K562 (cell line): ENCODE results near the gene HSD11B1L. TPM values are rescaled to one million over a fixed set of nuclear protein-coding genes. Genes with fewer than 3 reads are reported as not detected.
A peak's percentile ranks its signal among the peaks of the same experiment; 100 is the strongest.

Experiments
- CREM ChIP-seq: IDR thresholded peaks from 2 replicates; pipeline ENCODE4 v1.6.1; 2014; ENCODE audit warnings: antibody characterized with exemption, low read depth
- ELK1 ChIP-seq: sonication (generic); formaldehyde crosslinking; IDR thresholded peaks from 2 replicates; pipeline ENCODE4 v1.8.1; 2022; ENCODE audit warnings: missing genetic modification reagents
- ESRRB ChIP-seq: fragments of 250-450 bp; sonication (Bioruptor Pico); IDR thresholded peaks from 2 replicates; pipeline ENCODE4 v1.5.0; 2020; ENCODE audit warnings: mild to moderate bottlenecking, moderate library complexity, borderline replicate concordance
- FOSL1 ChIP-seq: fragments of 200-800 bp; sonication (Bioruptor generic); conservative IDR thresholded peaks from 2 replicates; pipeline ENCODE4 v1.6.1; 2016; ENCODE audit warnings: missing genetic modification characterization, missing compliant biosample characterization
- FOXM1 ChIP-seq, 2 experiments: fragments of 450-650 bp in 1 of 2; sonication (generic) in 1 of 2; formaldehyde crosslinking in 1 of 2; IDR thresholded peaks; 2 replicates each; pipeline versions ENCODE4 v1.6.1 to v1.9.0; 2017 to 2022; ENCODE audit warnings: low read depth in 2 of 2, mild to moderate bottlenecking in 2 of 2, missing genetic modification reagents in 1 of 2, moderate library complexity in 1 of 2
- HDAC1 ChIP-seq, 2 experiments: fragments of 450-650 bp; IDR thresholded peaks; 2 replicates each; pipeline ENCODE4 v1.6.1; 2016 to 2017; ENCODE audit warnings: inconsistent platforms in 1 of 2, mild to moderate bottlenecking in 1 of 2, moderate library complexity in 1 of 2
- HNRNPUL1 ChIP-seq: fragments of 200-400 bp; formaldehyde crosslinking; IDR thresholded peaks from 2 replicates; pipeline ENCODE4 v1.6.1; 2017; ENCODE audit warnings: low read length
- IRF9 ChIP-seq: fragments of 450-650 bp; IDR thresholded peaks from 2 replicates; pipeline ENCODE4 v1.6.1; 2016; ENCODE audit warnings: missing biosample characterization, missing genetic modification characterization
- MTA2 ChIP-seq: fragments of 450-650 bp; IDR thresholded peaks from 2 replicates; pipeline ENCODE4 v1.6.1; 2016; ENCODE audit warnings: low read depth
- MTA3 ChIP-seq: fragments of 450-650 bp; formaldehyde crosslinking; IDR thresholded peaks from 2 replicates; pipeline ENCODE4 v1.6.1; 2017; ENCODE audit warnings: mild to moderate bottlenecking, borderline replicate concordance
- NEUROD1 ChIP-seq: fragments of 150-350 bp; IDR thresholded peaks from 2 replicates; pipeline ENCODE4 v1.6.1; 2014; ENCODE audit warnings: borderline replicate concordance, low read length, low read depth; ENCODE audit not compliant: partially characterized antibody
- PCBP1 ChIP-seq: fragments of 200-400 bp; formaldehyde crosslinking; IDR thresholded peaks from 2 replicates; pipeline ENCODE4 v1.6.1; 2018; ENCODE audit warnings: mild to moderate bottlenecking, low read depth, low read length; ENCODE audit not compliant: poor library complexity, severe bottlenecking
- SMAD3 ChIP-seq: fragments of 450-650 bp; formaldehyde crosslinking; conservative IDR thresholded peaks from 2 replicates; pipeline ENCODE4 v1.4.0; 2020; ENCODE audit warnings: mild to moderate bottlenecking
- ZFP36 ChIP-seq: fragments of 150-350 bp; IDR thresholded peaks from 2 replicates; pipeline ENCODE4 v1.6.1; 2018; ENCODE audit warnings: low read length, low read depth; ENCODE audit not compliant: partially characterized antibody
- ZNF23 ChIP-seq: fragments of 250-450 bp; sonication (Bioruptor Pico); IDR thresholded peaks from 2 replicates; pipeline ENCODE4 v1.4.0; 2020; ENCODE audit warnings: mild to moderate bottlenecking
- ZNF507 ChIP-seq: conservative IDR thresholded peaks from 2 replicates; pipeline ENCODE4 v1.6.1; 2017; ENCODE audit warnings: missing genetic modification characterization, missing compliant biosample characterization
- polyA plus RNA-seq, 8 experiments: library from polyadenylated mRNA; depleted of rRNA in 4 of 8; stranded (reverse) in 5 of 8; unstranded in 3 of 8; fragments of >200 nt; fragmentation: Nextera tagmentation in 2 of 8; fragmentation: Illumina TruSeq in 1 of 8; extraction: Ambion mirVana in 2 of 8; extraction: Trizol in 1 of 8; gene quantifications; 2 replicates each; pipeline versions ENCODE4 v1.2.1 to v1.2.3, GENCODE V29; 2011 to 2014; ENCODE audit warnings: inconsistent platforms in 1 of 8, missing spikeins in 1 of 8
- total RNA-seq, 7 experiments: library from RNA; depleted of rRNA in 6 of 7; stranded (reverse); fragments of >200 nt in 6 of 7; fragmentation: Illumina TruSeq in 2 of 7; extraction: Trizol in 2 of 7; gene quantifications; 2 replicates each; pipeline versions ENCODE4 v1.2.1 to v1.2.3, GENCODE V29; 2011 to 2021; ENCODE audit warnings: low replicate concordance in 1 of 7
- TF ChIP-seq, protein P1 (sequence below): sonication (generic); formaldehyde crosslinking; IDR thresholded peaks from 2 replicates; pipeline ENCODE4 v1.8.0; 2022; ENCODE audit warnings: mild to moderate bottlenecking, missing genetic modification reagents, borderline replicate concordance
- TF ChIP-seq, protein P2 (sequence below): fragments of 250-450 bp; sonication (Bioruptor Pico); IDR thresholded peaks from 2 replicates; pipeline ENCODE4 v1.4.0; 2020; ENCODE audit warnings: mild to moderate bottlenecking, moderate library complexity, borderline replicate concordance
- TF ChIP-seq, protein P3 (sequence below): sonication (generic); formaldehyde crosslinking; IDR thresholded peaks from 2 replicates; pipeline ENCODE4 v1.8.0; 2022; ENCODE audit warnings: missing genetic modification reagents, mild to moderate bottlenecking, borderline replicate concordance

Gene HSD11B1L
- total and polyA plus RNA-seq, 9 of the 15 experiments (the other 6 are each of a cell fraction or from before 2014, with no cell fraction given), result 0.31 to 7.7 (median 2.3) TPM

DNA sequence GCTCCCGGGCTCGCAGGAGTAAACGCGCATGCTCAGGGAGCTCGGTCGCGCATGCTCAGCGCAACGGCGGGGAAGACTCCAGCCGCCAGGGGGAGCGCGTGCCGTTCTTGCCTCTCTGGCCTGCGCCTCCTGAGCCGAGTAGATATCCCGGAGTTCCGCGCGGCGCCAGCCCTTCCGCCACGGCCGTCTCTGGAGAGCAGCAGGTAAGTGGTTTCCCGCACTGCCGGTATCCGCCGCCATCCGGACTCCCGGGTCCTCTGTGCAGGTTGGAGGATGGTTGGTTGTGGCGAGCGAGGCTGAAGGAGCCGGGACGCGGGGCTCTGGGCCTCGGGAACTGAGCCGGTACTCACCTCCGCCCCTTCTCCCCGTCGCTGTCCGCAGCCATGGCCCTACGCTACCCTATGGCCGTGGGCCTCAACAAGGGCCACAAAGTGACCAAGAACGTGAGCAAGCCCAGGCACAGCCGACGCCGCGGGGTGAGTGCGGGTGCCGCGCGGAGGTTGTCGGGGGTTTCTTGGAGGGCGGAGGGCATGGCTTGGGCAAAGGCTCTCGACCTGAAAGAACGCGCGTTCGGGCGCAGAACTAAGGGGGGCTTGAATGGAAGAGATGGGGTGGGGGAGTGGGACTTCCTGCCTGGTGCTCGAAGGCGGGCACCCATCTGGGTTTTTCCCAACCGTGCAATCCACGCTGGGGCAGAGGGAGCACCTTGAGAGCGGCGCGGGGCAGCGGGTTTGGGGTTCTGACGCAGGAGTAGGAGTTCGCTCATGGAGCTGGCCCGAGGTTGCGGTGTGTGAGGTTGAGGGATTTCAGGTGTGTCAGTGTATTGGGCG lies 9.5 kb downstream of the HSD11B1L start, which contains the start of gene RPL36 (continued):
- TF ChIP-seq ELK1 (CRISPR knock-in tag), result no peak
- no peak for TF ChIP-seq ESRRB (CRISPR knock-in tag)
- TF ChIP-seq SMAD3 (CRISPR knock-in tag), result peak; percentile 60; the same call in 1 of the 2 replicates
- TF ChIP-seq, protein P1, sequence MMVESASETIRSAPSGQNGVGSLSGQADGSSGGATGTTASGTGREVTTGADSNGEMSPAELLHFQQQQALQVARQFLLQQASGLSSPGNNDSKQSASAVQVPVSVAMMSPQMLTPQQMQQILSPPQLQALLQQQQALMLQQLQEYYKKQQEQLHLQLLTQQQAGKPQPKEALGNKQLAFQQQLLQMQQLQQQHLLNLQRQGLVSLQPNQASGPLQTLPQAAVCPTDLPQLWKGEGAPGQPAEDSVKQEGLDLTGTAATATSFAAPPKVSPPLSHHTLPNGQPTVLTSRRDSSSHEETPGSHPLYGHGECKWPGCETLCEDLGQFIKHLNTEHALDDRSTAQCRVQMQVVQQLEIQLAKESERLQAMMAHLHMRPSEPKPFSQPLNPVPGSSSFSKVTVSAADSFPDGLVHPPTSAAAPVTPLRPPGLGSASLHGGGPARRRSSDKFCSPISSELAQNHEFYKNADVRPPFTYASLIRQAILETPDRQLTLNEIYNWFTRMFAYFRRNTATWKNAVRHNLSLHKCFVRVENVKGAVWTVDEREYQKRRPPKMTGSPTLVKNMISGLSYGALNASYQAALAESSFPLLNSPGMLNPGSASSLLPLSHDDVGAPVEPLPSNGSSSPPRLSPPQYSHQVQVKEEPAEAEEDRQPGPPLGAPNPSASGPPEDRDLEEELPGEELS (CRISPR knock-in tag), result peak; percentile 21; the same call in 1 of the 2 replicates
- TF ChIP-seq HDAC1 (IDR thresholded peaks at IDR 0.05), result peak in 1 of 2 experiments; percentile 85; a peak in 2 of 4 replicates
- no peak for TF ChIP-seq ZNF23 (CRISPR knock-in tag)
- TF ChIP-seq HNRNPUL1, result no peak
- peak; percentile 23 for TF ChIP-seq NEUROD1
- TF ChIP-seq ZFP36, result no peak
- TF ChIP-seq, protein P2, sequence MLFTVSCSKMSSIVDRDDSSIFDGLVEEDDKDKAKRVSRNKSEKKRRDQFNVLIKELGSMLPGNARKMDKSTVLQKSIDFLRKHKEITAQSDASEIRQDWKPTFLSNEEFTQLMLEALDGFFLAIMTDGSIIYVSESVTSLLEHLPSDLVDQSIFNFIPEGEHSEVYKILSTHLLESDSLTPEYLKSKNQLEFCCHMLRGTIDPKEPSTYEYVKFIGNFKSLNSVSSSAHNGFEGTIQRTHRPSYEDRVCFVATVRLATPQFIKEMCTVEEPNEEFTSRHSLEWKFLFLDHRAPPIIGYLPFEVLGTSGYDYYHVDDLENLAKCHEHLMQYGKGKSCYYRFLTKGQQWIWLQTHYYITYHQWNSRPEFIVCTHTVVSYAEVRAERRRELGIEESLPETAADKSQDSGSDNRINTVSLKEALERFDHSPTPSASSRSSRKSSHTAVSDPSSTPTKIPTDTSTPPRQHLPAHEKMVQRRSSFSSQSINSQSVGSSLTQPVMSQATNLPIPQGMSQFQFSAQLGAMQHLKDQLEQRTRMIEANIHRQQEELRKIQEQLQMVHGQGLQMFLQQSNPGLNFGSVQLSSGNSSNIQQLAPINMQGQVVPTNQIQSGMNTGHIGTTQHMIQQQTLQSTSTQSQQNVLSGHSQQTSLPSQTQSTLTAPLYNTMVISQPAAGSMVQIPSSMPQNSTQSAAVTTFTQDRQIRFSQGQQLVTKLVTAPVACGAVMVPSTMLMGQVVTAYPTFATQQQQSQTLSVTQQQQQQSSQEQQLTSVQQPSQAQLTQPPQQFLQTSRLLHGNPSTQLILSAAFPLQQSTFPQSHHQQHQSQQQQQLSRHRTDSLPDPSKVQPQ (CRISPR knock-in tag), result no peak
- peak; percentile 79 for TF ChIP-seq PCBP1
- no peak; the same call in 1 of the 2 replicates for TF ChIP-seq IRF9 (tag)
- TF ChIP-seq, protein P3, sequence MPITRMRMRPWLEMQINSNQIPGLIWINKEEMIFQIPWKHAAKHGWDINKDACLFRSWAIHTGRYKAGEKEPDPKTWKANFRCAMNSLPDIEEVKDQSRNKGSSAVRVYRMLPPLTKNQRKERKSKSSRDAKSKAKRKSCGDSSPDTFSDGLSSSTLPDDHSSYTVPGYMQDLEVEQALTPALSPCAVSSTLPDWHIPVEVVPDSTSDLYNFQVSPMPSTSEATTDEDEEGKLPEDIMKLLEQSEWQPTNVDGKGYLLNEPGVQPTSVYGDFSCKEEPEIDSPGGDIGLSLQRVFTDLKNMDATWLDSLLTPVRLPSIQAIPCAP (CRISPR knock-in tag), result no peak
- peak; percentile 75 for TF ChIP-seq CREM
- peak; percentile 96 for TF ChIP-seq MTA3
- no peak for TF ChIP-seq ZNF507 (tag)
- TF ChIP-seq FOSL1, result no peak
- TF ChIP-seq MTA2, result no peak
- peak; percentile 12; the same call in 1 of the 2 replicates for TF ChIP-seq FOXM1 (IDR thresholded peaks at IDR 0.05; ENCODE audit: low read depth)
- TF ChIP-seq FOXM1 (CRISPR knock-in tag; IDR thresholded peaks at IDR 0.05; ENCODE audit: low read depth), result peak; percentile 66
